Activated naive CD4-positive, alpha-beta T cell treated with anti-CD3 and anti-CD28 coated beads, Interleukin-2, amount 10 ng/mL, durations not matched to agents 7 days and 5 days (primary cell): Measurements from ENCODE around the gene TACR1.
"Not testable (repeated sequence)": the region's sequence is repeated elsewhere in the genome, so short reads cannot be mapped to it uniquely, and the experiment has no call there.

Source experiments
- CTCF ChIA-PET: fragments of 350-600 bp; sonication (Branson Sonifier 250); formaldehyde crosslinking; loops from one replicate; lab custom pipeline; 2021; ENCODE audit warnings: antibody characterized with exemption; lab: Charles Lee
- DNase-seq: peaks from one replicate; pipeline ENCODE4 v3.0.0-alpha.2; 2020
- H3K27ac Mint-ChIP-seq: one replicate; pipeline ENCODE4 v1.8.0; 2021; ENCODE audit warnings: mild to moderate bottlenecking, moderate library complexity, mixed read lengths
- H3K27me3 Mint-ChIP-seq: one replicate; pipeline ENCODE4 v1.8.0; 2021; ENCODE audit warnings: mild to moderate bottlenecking, mixed read lengths
- H3K36me3 Mint-ChIP-seq: one replicate; pipeline ENCODE4 v1.8.0; 2021; ENCODE audit warnings: mixed read lengths
- H3K4me1 Mint-ChIP-seq: one replicate; pipeline ENCODE4 v1.8.0; 2021; ENCODE audit warnings: mixed read lengths
- H3K4me3 Mint-ChIP-seq: one replicate; pipeline ENCODE4 v1.8.0; 2021; ENCODE audit warnings: mild to moderate bottlenecking, moderate library complexity, mixed read lengths
- H3K9me3 Mint-ChIP-seq: one replicate; pipeline ENCODE4 v1.8.0; 2021; ENCODE audit warnings: mixed read lengths

TACR1 gene

GRCh38 chr2:75175456-75175855, 23.9 kb downstream of the TACR1 start:
- Mint-ChIP-seq H3K4me1 (no peaks in the 10 kb centered on the region), H3K27ac (no peak overlapping the region), H3K9me3 (no peaks in the 10 kb centered on the region), H3K27me3 (peaks cover 3% of the 10 kb centered on the region), H3K36me3 (no peaks in the 10 kb centered on the region), H3K4me3 (no peak overlapping the region)
- CTCF ChIA-PET: no interaction called here
- no peak for DNase-seq

DNA sequence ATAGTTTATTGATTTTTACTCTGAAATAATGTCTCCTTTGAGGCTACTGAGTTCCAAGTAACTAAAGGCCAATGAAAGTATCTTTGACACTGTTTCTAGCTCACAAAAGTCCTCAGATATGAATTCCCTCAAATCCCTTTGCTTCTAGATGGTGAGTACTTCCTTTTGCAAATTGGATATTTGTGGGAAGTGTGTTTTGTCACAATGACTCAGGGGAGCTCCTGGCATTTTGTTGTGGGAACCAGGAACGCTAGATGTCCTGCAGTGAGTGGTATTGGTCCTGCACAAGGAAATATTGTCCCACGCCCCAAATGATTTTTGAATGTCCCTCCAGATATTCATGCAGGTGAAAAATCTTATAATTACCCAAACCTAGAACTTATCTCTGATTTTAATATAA, 24.3 kb downstream of the TACR1 start:
- Mint-ChIP-seq H3K9me3 (no peaks in the 10 kb centered on the region), H3K27ac (no peak overlapping the region), H3K4me3 (no peak overlapping the region), H3K36me3 (no peaks in the 10 kb centered on the region), H3K27me3 (peaks cover 6% of the 10 kb centered on the region), H3K4me1 (no peaks in the 10 kb centered on the region)
- CTCF ChIA-PET: no interaction called here
- DNase-seq: no peak

DNA sequence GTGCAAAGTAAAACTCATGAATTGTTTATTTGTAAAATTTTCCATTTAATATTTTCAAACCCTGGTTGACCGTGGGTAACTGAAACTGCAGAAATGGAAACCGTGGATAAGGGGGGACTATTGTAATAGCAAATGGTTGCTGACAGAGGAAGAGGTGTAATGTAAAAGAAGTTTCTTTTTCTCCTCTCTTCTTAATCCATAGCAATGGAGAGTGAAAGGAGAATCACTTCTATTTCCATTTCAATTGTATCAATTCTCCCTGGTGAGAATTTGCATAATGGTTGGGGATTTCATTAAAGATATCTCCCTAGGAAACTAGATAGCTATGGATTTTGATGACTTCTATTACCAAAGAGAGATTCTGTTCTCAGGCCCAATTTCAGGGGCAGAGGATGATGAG, 24.8 kb downstream of the TACR1 start:
- no peaks in the 10 kb centered on the region for H3K36me3 Mint-ChIP-seq
- peaks cover 6% of the 10 kb centered on the region for H3K27me3 Mint-ChIP-seq
- no peak overlapping the region for H3K27ac Mint-ChIP-seq
- DNase-seq: no peak
- no peaks in the 10 kb centered on the region for H3K9me3 Mint-ChIP-seq
- CTCF ChIA-PET: no interaction called here
- no peak overlapping the region for H3K4me3 Mint-ChIP-seq
- H3K4me1 Mint-ChIP-seq: no peaks in the 10 kb centered on the region

DNA sequence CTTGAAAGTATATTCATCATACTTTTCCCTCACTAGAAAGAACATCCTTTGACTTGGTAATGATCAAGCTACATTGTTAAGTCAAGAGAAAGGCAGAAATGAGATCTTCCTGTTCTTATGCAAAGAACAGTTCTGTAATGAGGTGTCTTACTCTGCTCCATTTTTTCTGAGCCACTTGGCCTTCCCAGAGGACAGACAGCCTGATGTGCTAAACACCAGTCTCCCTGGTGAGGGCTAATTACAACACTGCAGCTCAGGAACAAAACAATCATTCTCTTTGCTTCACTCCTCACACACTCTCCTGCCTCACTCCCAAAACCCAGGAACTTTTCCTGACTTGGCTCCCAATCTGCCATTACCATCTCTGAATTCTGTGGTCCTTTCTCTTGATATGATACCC, 25.6 kb downstream of the TACR1 start:
- Mint-ChIP-seq H3K4me1 (no peaks in the 10 kb centered on the region), H3K27me3 (peaks cover 6% of the 10 kb centered on the region), H3K27ac (no peak overlapping the region), H3K36me3 (no peaks in the 10 kb centered on the region), H3K4me3 (no peak overlapping the region), H3K9me3 (no peaks in the 10 kb centered on the region)
- no peak for DNase-seq
- CTCF ChIA-PET: no interaction called here

DNA sequence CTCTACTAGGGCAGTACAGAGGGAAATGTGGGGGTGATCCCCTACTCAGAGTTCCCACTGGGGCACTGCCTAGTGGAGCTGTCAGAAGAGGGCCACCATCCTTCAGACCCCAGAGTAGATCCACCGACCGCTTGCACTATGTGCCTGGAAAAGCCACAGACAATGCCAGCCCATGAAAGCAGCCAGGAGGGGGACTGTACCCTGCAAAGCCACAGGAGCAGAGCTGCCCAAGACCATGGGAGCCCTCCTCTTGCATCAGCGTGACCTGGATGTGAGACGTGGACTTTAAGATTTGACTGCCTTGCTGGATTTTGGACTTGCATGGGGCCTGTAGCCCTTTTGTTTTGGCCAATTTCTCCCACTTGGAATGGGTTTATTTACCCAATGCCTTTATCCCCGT, 27.9 kb downstream of the TACR1 start:
- H3K4me3 Mint-ChIP-seq, DNase-seq, H3K36me3 Mint-ChIP-seq, H3K27me3 Mint-ChIP-seq, CTCF ChIA-PET, H3K27ac Mint-ChIP-seq, H3K4me1 Mint-ChIP-seq, H3K9me3 Mint-ChIP-seq: not testable (repeated sequence)

- H3K36me3 Mint-ChIP-seq: no peaks in the 10 kb centered on the region
- no peak for DNase-seq
- no peak overlapping the region for H3K4me3 Mint-ChIP-seq
- H3K4me1 Mint-ChIP-seq: no peaks in the 10 kb centered on the region
- no peak overlapping the region for H3K27ac Mint-ChIP-seq
- CTCF ChIA-PET: no interaction called here
- H3K27me3 Mint-ChIP-seq: peaks cover 6% of the 10 kb centered on the region
- H3K9me3 Mint-ChIP-seq: no peaks in the 10 kb centered on the region
These were observed 28.4 kb downstream of the TACR1 start for GRCh38 chr2:75170889-75171288.

GRCh38 chr2:75168186-75168585, 31.1 kb downstream of the TACR1 start:
- no peak for DNase-seq
- CTCF ChIA-PET: no interaction called here
- Mint-ChIP-seq H3K27me3 (peaks cover 6% of the 10 kb centered on the region), H3K27ac (no peak overlapping the region), H3K36me3 (no peaks in the 10 kb centered on the region), H3K4me3 (no peak overlapping the region), H3K9me3 (no peaks in the 10 kb centered on the region), H3K4me1 (no peaks in the 10 kb centered on the region)

GRCh38 chr2:75166491-75166890, 32.8 kb downstream of the TACR1 start:
- H3K36me3 Mint-ChIP-seq: no peaks in the 10 kb centered on the region
- CTCF ChIA-PET: no interaction called here
- H3K4me3 Mint-ChIP-seq: no peak overlapping the region
- H3K27ac Mint-ChIP-seq: no peak overlapping the region
- DNase-seq: no peak
- H3K4me1 Mint-ChIP-seq: no peaks in the 10 kb centered on the region
- peaks cover 6% of the 10 kb centered on the region for H3K27me3 Mint-ChIP-seq
- no peaks in the 10 kb centered on the region for H3K9me3 Mint-ChIP-seq

- H3K27me3 Mint-ChIP-seq: no peaks in the 10 kb centered on the region
- CTCF ChIA-PET: no interaction called here
- no peaks in the 10 kb centered on the region for H3K9me3 Mint-ChIP-seq
- H3K4me1 Mint-ChIP-seq: no peaks in the 10 kb centered on the region
- H3K27ac Mint-ChIP-seq: no peak overlapping the region
- H3K4me3 Mint-ChIP-seq: no peak overlapping the region
- no peaks in the 10 kb centered on the region for H3K36me3 Mint-ChIP-seq
- no peak for DNase-seq
These were observed 36.4 kb downstream of the TACR1 start for GRCh38 chr2:75162897-75163296.

DNA sequence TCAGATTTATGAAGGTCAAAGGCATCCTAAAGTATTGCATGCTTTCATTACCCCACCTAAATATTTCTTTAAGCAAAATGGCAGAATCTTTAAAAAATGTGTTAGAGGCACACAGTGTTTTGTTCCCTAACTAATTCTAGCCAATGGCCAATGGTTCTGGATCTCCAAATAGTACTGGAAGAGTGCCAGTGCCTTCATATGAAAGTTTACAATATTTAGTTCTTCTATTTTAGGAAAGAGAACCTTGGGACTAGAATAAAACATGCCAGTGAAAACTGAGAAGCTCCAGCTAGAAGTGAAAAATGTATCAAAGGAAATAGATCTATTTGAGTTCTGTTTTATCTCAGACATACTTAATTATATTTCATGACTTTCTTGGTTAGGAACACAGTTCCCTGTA, 37.1 kb downstream of the TACR1 start:
- Mint-ChIP-seq H3K9me3 (no peaks in the 10 kb centered on the region), H3K4me3 (no peak overlapping the region), H3K4me1 (no peaks in the 10 kb centered on the region), H3K36me3 (no peaks in the 10 kb centered on the region), H3K27me3 (no peaks in the 10 kb centered on the region), H3K27ac (no peak overlapping the region)
- no peak for DNase-seq
- CTCF ChIA-PET: no interaction called here

GRCh38 chr2:75157435-75157834, 41.9 kb downstream of the TACR1 start:
- DNase-seq: no peak
- Mint-ChIP-seq H3K27ac (no peak overlapping the region), H3K9me3 (no peaks in the 10 kb centered on the region), H3K36me3 (no peaks in the 10 kb centered on the region), H3K4me3 (no peak overlapping the region), H3K4me1 (no peaks in the 10 kb centered on the region), H3K27me3 (no peaks in the 10 kb centered on the region)
- CTCF ChIA-PET: no interaction called here

GRCh38 chr2:75155115-75155514, 44.2 kb downstream of the TACR1 start:
- no peak for DNase-seq
- no peak overlapping the region for H3K27ac Mint-ChIP-seq
- H3K27me3 Mint-ChIP-seq: no peaks in the 10 kb centered on the region
- no peaks in the 10 kb centered on the region for H3K4me1 Mint-ChIP-seq
- H3K36me3 Mint-ChIP-seq: no peaks in the 10 kb centered on the region
- no peaks in the 10 kb centered on the region for H3K9me3 Mint-ChIP-seq
- H3K4me3 Mint-ChIP-seq: no peak overlapping the region
- CTCF ChIA-PET: no interaction called here

GRCh38 chr2:75153221-75153620, 46.1 kb downstream of the TACR1 start:
- DNase-seq: no peak
- no peak overlapping the region for H3K27ac Mint-ChIP-seq
- H3K4me1 Mint-ChIP-seq: no peaks in the 10 kb centered on the region
- no peaks in the 10 kb centered on the region for H3K9me3 Mint-ChIP-seq
- no peaks in the 10 kb centered on the region for H3K36me3 Mint-ChIP-seq
- no peak overlapping the region for H3K4me3 Mint-ChIP-seq
- H3K27me3 Mint-ChIP-seq: no peaks in the 10 kb centered on the region
- CTCF ChIA-PET: no interaction called here

- H3K27ac Mint-ChIP-seq, CTCF ChIA-PET, H3K9me3 Mint-ChIP-seq, H3K4me1 Mint-ChIP-seq, H3K27me3 Mint-ChIP-seq, DNase-seq, H3K4me3 Mint-ChIP-seq, H3K36me3 Mint-ChIP-seq: not testable (repeated sequence)
These were observed 47.1 kb downstream of the TACR1 start for GRCh38 chr2:75152243-75152642.

- H3K4me3 Mint-ChIP-seq, CTCF ChIA-PET, H3K36me3 Mint-ChIP-seq, H3K27ac Mint-ChIP-seq, H3K27me3 Mint-ChIP-seq, H3K9me3 Mint-ChIP-seq, DNase-seq, H3K4me1 Mint-ChIP-seq: not testable (repeated sequence)
These were observed 51.4 kb downstream of the TACR1 start for GRCh38 chr2:75147884-75148283.

- Mint-ChIP-seq H3K27me3 (peaks cover 3% of the 10 kb centered on the region), H3K4me1 (no peaks in the 10 kb centered on the region), H3K36me3 (no peaks in the 10 kb centered on the region), H3K4me3 (no peak overlapping the region), H3K9me3 (no peaks in the 10 kb centered on the region), H3K27ac (no peak overlapping the region)
- CTCF ChIA-PET: no interaction called here
- no peak for DNase-seq
These were observed 52.6 kb downstream of the TACR1 start for GRCh38 chr2:75146606-75147332.
